Peyer's patch (tissue), 4 donors: ENCODE measurements around the gene HNF4A.

Experiments
- CTCF ChIP-seq, 6 experiments: fragments of 450-650 bp in 4 of 6; fragments of 200-600 bp in 2 of 6; sonication (generic) in 1 of 6; IDR thresholded peaks; one replicate each; pipeline ENCODE4 v1.5.1; 2017 to 2019; ENCODE audit warnings: antibody characterized with exemption in 6 of 6, mild to moderate bottlenecking in 3 of 6, moderate library complexity in 1 of 6
- POLR2A ChIP-seq, 2 donors: fragments of 450-650 bp; IDR thresholded peaks; one replicate each; pipeline ENCODE4 v1.5.1; 2017; ENCODE audit warnings: antibody characterized with exemption in 2 of 2, mild to moderate bottlenecking in 2 of 2, moderate library complexity in 2 of 2

GRCh38 chr20:44400671-44400969, 45.1 kb downstream of the HNF4A start:
- no peak for TF ChIP-seq CTCF (IDR thresholded peaks at IDR 0.05)
- TF ChIP-seq POLR2A (IDR thresholded peaks at IDR 0.05), result no peak
